Neural progenitor cell (in vitro differentiated cells): ENCODE results near the gene TLE7.

Source experiments
- EZH2 ChIP-seq: fragments of 200-600 bp; sonication (generic); IDR thresholded peaks from 2 replicates; pipeline ENCODE4 v1.6.1; 2017; ENCODE audit warnings: antibody characterized with exemption, mild to moderate bottlenecking, moderate library complexity
- TF ChIP-seq, protein P1 (sequence below): fragments of 200-600 bp; sonication (generic); IDR thresholded peaks from 2 replicates; pipeline ENCODE4 v1.5.1; 2017; ENCODE audit warnings: antibody characterized with exemption, mild to moderate bottlenecking

DNA sequence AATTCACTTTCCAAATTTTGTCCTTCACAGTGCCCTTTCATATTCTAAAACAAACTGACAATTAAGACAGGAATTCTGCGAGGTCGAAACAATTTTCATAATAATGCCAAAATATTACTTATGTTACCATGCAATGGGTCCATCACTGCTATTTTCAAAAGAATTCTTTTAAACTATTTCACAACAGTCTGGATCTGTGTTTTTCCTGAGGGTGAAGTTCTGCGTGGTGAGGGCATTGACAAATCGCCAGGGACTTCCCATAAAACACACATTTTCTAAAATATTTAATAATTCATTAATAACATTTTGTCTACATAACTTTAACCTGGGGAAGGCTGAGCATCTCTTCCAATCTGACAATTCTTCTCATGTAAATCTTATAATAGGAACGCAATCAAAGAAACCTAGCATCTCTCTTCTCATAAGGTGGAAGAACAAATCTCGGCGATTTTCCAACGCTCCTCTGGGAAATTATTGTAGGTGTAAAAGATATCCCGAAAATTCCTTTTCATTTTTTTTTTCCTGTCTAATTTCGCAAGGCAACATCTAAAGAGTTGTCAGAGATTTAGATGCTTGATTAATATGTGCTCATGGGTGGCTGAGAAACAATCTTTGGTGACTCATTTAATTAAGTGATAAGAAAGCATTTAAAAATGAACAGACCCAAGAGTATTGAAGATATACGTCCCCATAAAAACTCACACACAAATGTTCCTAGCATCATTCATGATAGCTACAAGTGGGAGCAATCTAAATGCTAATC lies 41.9 kb downstream of the TLE7 start:
- TF ChIP-seq, protein P1, sequence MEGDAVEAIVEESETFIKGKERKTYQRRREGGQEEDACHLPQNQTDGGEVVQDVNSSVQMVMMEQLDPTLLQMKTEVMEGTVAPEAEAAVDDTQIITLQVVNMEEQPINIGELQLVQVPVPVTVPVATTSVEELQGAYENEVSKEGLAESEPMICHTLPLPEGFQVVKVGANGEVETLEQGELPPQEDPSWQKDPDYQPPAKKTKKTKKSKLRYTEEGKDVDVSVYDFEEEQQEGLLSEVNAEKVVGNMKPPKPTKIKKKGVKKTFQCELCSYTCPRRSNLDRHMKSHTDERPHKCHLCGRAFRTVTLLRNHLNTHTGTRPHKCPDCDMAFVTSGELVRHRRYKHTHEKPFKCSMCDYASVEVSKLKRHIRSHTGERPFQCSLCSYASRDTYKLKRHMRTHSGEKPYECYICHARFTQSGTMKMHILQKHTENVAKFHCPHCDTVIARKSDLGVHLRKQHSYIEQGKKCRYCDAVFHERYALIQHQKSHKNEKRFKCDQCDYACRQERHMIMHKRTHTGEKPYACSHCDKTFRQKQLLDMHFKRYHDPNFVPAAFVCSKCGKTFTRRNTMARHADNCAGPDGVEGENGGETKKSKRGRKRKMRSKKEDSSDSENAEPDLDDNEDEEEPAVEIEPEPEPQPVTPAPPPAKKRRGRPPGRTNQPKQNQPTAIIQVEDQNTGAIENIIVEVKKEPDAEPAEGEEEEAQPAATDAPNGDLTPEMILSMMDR = no peak
- no peak for TF ChIP-seq EZH2
